HCT116 (cell line): ENCODE results near the gene CNTNAP5. TPM values are rescaled to one million over a fixed set of nuclear protein-coding genes. Genes with fewer than 3 reads are reported as not detected.

Experiments
- ATAC-seq: fragments of 200-7000 bp; cut with Tn5 transposase; 2 replicates; pipeline ENCODE4 v1.9.1; 2020; ENCODE audit warnings: mild to moderate bottlenecking, moderate library complexity
- BruUV-seq: library from RNA; stranded (reverse); fragments of 400-500 nt; replicated peaks from 2 replicates; lab custom pipeline; 2021; lab: Mats Ljungman, UMichigan
- CTCF ChIA-PET: fragments of 300-600 bp; sonication (Branson Sonifier 250); formaldehyde crosslinking; loops from one replicate; lab custom pipeline; 2021; ENCODE audit warnings: antibody characterized with exemption; lab: Charles Lee
- POLR2A ChIA-PET: fragments of 300-600, 350-600 bp; sonication (Branson Sonifier 250); formaldehyde crosslinking; loops from one replicate; lab custom pipeline; 2021; ENCODE audit warnings: antibody characterized with exemption; lab: Charles Lee
- RAD21 ChIA-PET, 2 experiments: fragments of 300-600 bp; sonication (Branson Sonifier 250); formaldehyde crosslinking; loops; one replicate each; lab custom pipeline; 2023; ENCODE audit warnings: low total read pairs in 2 of 2; ENCODE audit not compliant: uncharacterized antibody in 2 of 2, unreplicated experiment in 2 of 2, low non-redundant PET in 1 of 2; lab: Charles Lee
- DNase-seq: peaks from one replicate; pipeline ENCODE4 v3.0.0-alpha.2; 2010; ENCODE audit warnings: low read depth, low spot score
- H2AFZ ChIP-seq: fragments of 200-600 bp; shearing (Covaris generic), sonication (generic); 2 replicates; pipeline ENCODE4 v1.6.1; 2017; ENCODE audit warnings: low read depth, mixed run types, mixed read lengths, antibody characterized with exemption, low read length; ENCODE audit not compliant: poor library complexity, severe bottlenecking
- H3K27ac ChIP-seq: 2 replicates; pipeline ENCODE4 v1.5.1; 2012; ENCODE audit warnings: low read depth, low read length
- H3K27me3 ChIP-seq: fragments of 200-600 bp; sonication (generic); 2 replicates; pipeline ENCODE4 v1.6.1; 2016; ENCODE audit warnings: mixed run types, low read length, mixed read lengths; ENCODE audit not compliant: insufficient read depth
- H3K36me3 ChIP-seq, 2 experiments: fragments of 200-500 bp in 1 of 2; fragments of 200-600 bp in 1 of 2; sonication (Bioruptor generic) in 1 of 2; sonication (generic) in 1 of 2; 2 replicates each; pipeline versions ENCODE4 v1.5.1 to v1.6.1; 2014 to 2016; ENCODE audit warnings: low read length in 2 of 2, inconsistent platforms in 1 of 2, mixed read lengths in 1 of 2, mixed run types in 1 of 2; ENCODE audit not compliant: insufficient read depth in 2 of 2, control insufficient read depth in 1 of 2
- H3K4me1 ChIP-seq, 2 experiments: fragments of 200-600 bp in 1 of 2; sonication (generic) in 1 of 2; 2 replicates each; pipeline versions ENCODE4 v1.5.1 to v1.6.1; 2012 to 2017; ENCODE audit warnings: low read length in 2 of 2, inconsistent platforms in 1 of 2, mild to moderate bottlenecking in 1 of 2, mixed read lengths in 1 of 2, mixed run types in 1 of 2, moderate library complexity in 1 of 2; ENCODE audit not compliant: insufficient read depth in 2 of 2, control insufficient read depth in 1 of 2
- H3K4me2 ChIP-seq: fragments of 200-600 bp; sonication (generic); 2 replicates; pipeline ENCODE4 v1.6.1; 2017; ENCODE audit warnings: mixed run types, low read length, mixed read lengths
- H3K4me3 ChIP-seq, 2 experiments: fragments of 200-600 bp in 1 of 2; sonication (generic) in 1 of 2; replicated peaks in 1 of 2; 2 replicates each; pipeline ENCODE4 v1.5.1; 2011 to 2016; ENCODE audit warnings: low read length in 2 of 2, control low read depth in 1 of 2, low read depth in 1 of 2, mild to moderate bottlenecking in 1 of 2, mixed read lengths in 1 of 2, mixed run types in 1 of 2
- H3K79me2 ChIP-seq: fragments of 200-600 bp; sonication (generic); 2 replicates; pipeline ENCODE4 v1.6.1; 2017; ENCODE audit warnings: mild to moderate bottlenecking, mixed run types, low read length, moderate library complexity, mixed read lengths; ENCODE audit not compliant: insufficient read depth
- H3K9ac ChIP-seq: fragments of 200-600 bp; sonication (generic); 2 replicates; pipeline ENCODE4 v1.6.1; 2016; ENCODE audit warnings: low read length, mixed read lengths
- H3K9me2 ChIP-seq: fragments of 200-600 bp; sonication (generic), shearing (Covaris generic); 2 replicates; pipeline ENCODE4 v1.6.1; 2017; ENCODE audit warnings: mixed run types, mild to moderate bottlenecking, moderate library complexity; ENCODE audit not compliant: insufficient read depth
- H3K9me3 ChIP-seq, 2 experiments: fragments of 200-500 bp in 1 of 2; fragments of 200-600 bp in 1 of 2; sonication (Bioruptor generic) in 1 of 2; sonication (generic) in 1 of 2; 2 replicates each; pipeline ENCODE4 v1.6.1; 2014 to 2017; ENCODE audit warnings: low read length in 2 of 2, mixed read lengths in 2 of 2, inconsistent platforms in 1 of 2, low read depth in 1 of 2, mild to moderate bottlenecking in 1 of 2, mixed run types in 1 of 2, moderate library complexity in 1 of 2; ENCODE audit not compliant: control insufficient read depth in 1 of 2, insufficient read depth in 1 of 2
- H4K20me1 ChIP-seq: fragments of 200-600 bp; sonication (generic), shearing (Covaris generic); 2 replicates; pipeline ENCODE4 v1.6.1; 2017; ENCODE audit warnings: mixed run types, mild to moderate bottlenecking, moderate library complexity; ENCODE audit not compliant: insufficient read depth
- ELF1 ChIP-seq: IDR thresholded peaks from 2 replicates; pipeline ENCODE4 v1.6.1; 2012; ENCODE audit warnings: low read depth, borderline replicate concordance
- EZH2 ChIP-seq: fragments of 200-600 bp; sonication (generic); IDR thresholded peaks from 2 replicates; pipeline ENCODE4 v1.6.1; 2017; ENCODE audit warnings: antibody characterized with exemption, mixed run types
- EZH2phosphoT487 ChIP-seq: fragments of 200-600 bp; IDR thresholded peaks from 2 replicates; pipeline ENCODE4 v1.6.1; 2018; ENCODE audit warnings: antibody characterized with exemption, borderline replicate concordance
- FOSL1 ChIP-seq: IDR thresholded peaks from 2 replicates; pipeline ENCODE4 v1.6.1; 2012; ENCODE audit warnings: low read depth
- intact Hi-C: fragments of 100-400 bp; cut with micrococcal nuclease; formaldehyde crosslinking; loops from 2 replicates; pipeline ENCODE4 v1.10.0; 2022
- total RNA-seq: library from RNA; stranded (reverse); gene quantifications from one replicate; pipeline ENCODE4 v1.2.1, GENCODE V29; 2021; ENCODE audit not compliant: unreplicated experiment

Gene CNTNAP5
- total RNA-seq, 1 experiment from 2014 or later: not detected

DNA sequence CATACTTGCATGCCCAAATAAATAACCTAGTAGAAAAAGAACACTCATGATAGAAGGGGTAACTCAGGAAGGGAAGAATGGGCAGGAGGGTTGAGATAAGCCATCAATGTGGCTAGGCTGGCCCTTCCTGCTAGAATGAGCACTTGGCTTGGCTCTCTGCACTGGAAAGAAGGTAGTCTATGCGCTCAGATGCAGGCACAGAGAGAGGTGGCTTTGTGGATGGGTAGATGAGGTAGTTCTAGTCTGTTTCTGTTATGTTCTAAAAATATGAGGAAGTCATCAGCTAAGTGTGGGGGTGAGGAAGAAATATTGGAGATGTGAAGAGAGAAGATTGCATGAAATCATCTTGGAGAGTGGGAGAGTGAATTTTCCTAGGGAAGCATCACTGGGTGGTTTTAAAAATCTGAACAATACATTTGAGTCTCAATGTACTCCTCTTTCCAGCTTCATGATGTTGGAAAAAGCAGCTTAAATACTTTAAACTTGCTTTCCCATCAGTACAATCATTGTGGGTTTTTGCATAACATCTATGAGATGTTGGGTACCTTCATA, 357.1 kb downstream of the CNTNAP5 start:
- Histone ChIP-seq H4K20me1 (no peaks in the 10 kb centered on the region), H3K4me3 (no peak overlapping the region), H3K36me3 (no peaks in the 10 kb centered on the region), H3K9me2 (no peaks in the 10 kb centered on the region), H3K9me3 (peaks cover 15 to 38% of the 10 kb centered on the region in 2 experiments; a peak in 2 of 4 replicates), H3K4me1 (no peaks in the 10 kb centered on the region), H3K27ac (no peak overlapping the region), H3K4me2 (no peak overlapping the region), H2AFZ (no peak overlapping the region), H3K9ac (no peak overlapping the region), H3K79me2 (no peaks in the 10 kb centered on the region), H3K27me3 (no peaks in the 10 kb centered on the region)
- POLR2A ChIA-PET: no interaction called here
- TF ChIP-seq EZH2 (no peak), ELF1 (no peak)
- intact Hi-C loops: no loop called here
- no peak for ATAC-seq
- no peak for DNase-seq
- no TSS peak for BruUV-seq
- CTCF ChIA-PET: no interaction called here
- RAD21 ChIA-PET: no interaction called here

GRCh38 chr2:124395961-124396360, 370.9 kb downstream of the CNTNAP5 start:
- Histone ChIP-seq H3K9me2 (no peaks in the 10 kb centered on the region), H3K27me3 (no peaks in the 10 kb centered on the region), H4K20me1 (no peaks in the 10 kb centered on the region), H3K36me3 (no peaks in the 10 kb centered on the region), H3K4me1 (no peaks in the 10 kb centered on the region), H3K4me2 (no peak overlapping the region), H3K9ac (no peak overlapping the region), H3K79me2 (no peaks in the 10 kb centered on the region), H3K4me3 (no peak overlapping the region), H3K27ac (no peak overlapping the region), H3K9me3 (peaks cover 6 to 15% of the 10 kb centered on the region in 2 experiments; a peak in 2 of 4 replicates), H2AFZ (no peak overlapping the region)
- CTCF ChIA-PET: no interaction called here
- DNase-seq (no peak), ATAC-seq (no peak)
- intact Hi-C loops: no loop called here
- POLR2A ChIA-PET: no interaction called here
- no TSS peak for BruUV-seq
- no peak for TF ChIP-seq EZH2phosphoT487
- no peak for TF ChIP-seq FOSL1
- RAD21 ChIA-PET: no interaction called here
